HG03520 (cell line): ENCODE data around the gene PGLYRP4.

Source experiments
- ATAC-seq: cut with Tn5 transposase; IDR thresholded peaks from one replicate; pipeline ENCODE4 v1.9.1; 2021; ENCODE audit warnings: mild to moderate bottlenecking, moderate library complexity; ENCODE audit not compliant: unreplicated experiment

PGLYRP4 gene

DNA sequence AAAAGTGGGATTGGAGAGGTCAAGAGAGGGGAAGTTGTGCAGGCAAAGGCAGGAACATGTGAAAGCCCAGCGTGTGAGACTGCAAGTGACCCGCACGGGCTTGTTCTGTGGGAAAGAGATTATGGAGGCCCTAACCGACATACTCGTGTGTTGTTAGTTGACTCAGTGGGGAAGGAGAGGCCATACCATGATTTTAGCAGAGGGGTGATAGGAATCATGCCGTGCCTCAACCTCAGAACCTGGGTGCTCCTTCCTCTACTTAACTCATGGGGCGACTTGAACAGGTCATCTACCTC, 55.2 kb downstream of the PGLYRP4 start:
- no peak for ATAC-seq

- no peak for ATAC-seq
Observed at GRCh38 chr1:153292740-153293479, 55.7 kb downstream of the PGLYRP4 start.

GRCh38 chr1:153292185-153292584, 56.5 kb downstream of the PGLYRP4 start:
- ATAC-seq: no peak

DNA sequence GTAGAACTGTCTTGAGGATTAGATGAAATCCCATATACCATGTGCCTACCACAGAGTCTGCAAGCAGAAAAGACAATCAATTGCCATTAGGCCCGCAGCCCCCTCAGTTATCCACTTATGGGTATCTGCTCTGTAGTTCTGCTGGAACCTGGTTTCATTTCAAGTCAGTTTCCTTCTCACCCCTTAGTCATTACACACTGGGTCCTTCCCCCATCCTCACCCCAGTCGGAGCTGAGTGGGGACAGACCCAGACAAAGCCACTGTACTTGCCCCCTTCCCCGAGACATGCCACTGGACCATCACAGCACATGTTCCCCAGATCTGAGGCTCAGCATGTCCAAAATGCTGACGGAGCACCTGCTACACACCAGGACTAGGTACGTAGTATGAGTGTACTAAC, 57.1 kb downstream of the PGLYRP4 start:
- ATAC-seq: no peak

DNA sequence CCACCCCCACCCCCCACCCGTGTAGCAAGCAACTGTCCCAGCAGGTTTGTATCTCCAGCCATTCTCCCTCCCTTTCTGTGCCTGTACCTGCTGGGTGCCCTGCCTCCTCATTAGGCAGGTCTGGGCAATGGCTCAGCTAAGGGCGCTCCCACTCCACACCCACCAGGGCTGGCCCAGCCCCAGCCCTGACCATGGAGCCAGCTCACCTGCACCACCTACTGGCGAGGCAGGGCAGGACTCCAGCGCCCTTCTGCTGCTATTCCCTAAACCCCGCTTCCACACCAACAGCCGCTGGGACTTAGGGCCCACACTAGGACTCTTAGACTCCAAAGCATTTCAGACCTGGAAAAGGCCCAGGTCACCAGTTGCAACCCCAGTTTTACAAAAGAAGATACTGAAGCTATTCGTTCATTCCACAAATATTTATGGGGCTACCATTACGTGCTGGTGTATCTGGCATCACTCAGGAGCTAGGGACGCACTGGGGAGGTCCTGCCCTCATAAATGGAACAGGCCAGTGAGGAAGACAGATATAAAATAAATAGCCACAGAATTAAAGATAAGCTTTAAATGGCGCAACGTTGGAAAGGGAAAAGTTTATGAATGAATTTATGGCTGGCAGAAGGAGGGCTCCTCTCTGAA, 59.9 kb downstream of the PGLYRP4 start:
- no peak for ATAC-seq
